Neural cell (in vitro differentiated cells): ENCODE results near the gene FBLN2. TPM values are rescaled to one million over a fixed set of nuclear protein-coding genes. Genes with fewer than 3 reads are reported as not detected.

ENCODE experiments used
- H2AFZ ChIP-seq: fragments of 200-600, 300-800 bp; sonication (generic), shearing (Covaris generic); 2 replicates; pipeline ENCODE4 v1.6.0; 2014; ENCODE audit warnings: low read depth, mild to moderate bottlenecking, antibody characterized with exemption, low read length, moderate library complexity
- H3F3A ChIP-seq: fragments of 200-600 bp; shearing (Covaris generic); 2 replicates; pipeline ENCODE4 v1.6.1; 2016; ENCODE audit warnings: mild to moderate bottlenecking, moderate library complexity, mixed read lengths, antibody characterized with exemption, low read length; ENCODE audit not compliant: insufficient read depth, poor library complexity, severe bottlenecking
- H3K27ac ChIP-seq: fragments of 200-600, 300-800 bp; sonication (generic), shearing (Covaris generic); 2 replicates; pipeline ENCODE4 v1.5.1; 2014; ENCODE audit warnings: mild to moderate bottlenecking, low read length, moderate library complexity
- H3K27me3 ChIP-seq: fragments of 300-800, 200-600 bp; sonication (generic), shearing (Covaris generic); 2 replicates; pipeline ENCODE4 v1.6.0; 2014; ENCODE audit warnings: mild to moderate bottlenecking, low read depth, low read length, moderate library complexity; ENCODE audit not compliant: insufficient read depth
- H3K36me3 ChIP-seq: fragments of 300-800, 200-600 bp; sonication (generic), shearing (Covaris generic); 2 replicates; pipeline ENCODE4 v1.5.1; 2014; ENCODE audit warnings: mild to moderate bottlenecking, antibody characterized with exemption, low read length, moderate library complexity; ENCODE audit not compliant: insufficient read depth
- H3K4me2 ChIP-seq: fragments of 300-800, 200-600 bp; sonication (generic), shearing (Covaris generic); 2 replicates; pipeline ENCODE4 v1.6.0; 2014; ENCODE audit warnings: mild to moderate bottlenecking, low read length
- H3K4me3 ChIP-seq: fragments of 300-800, 200-600 bp; sonication (generic), shearing (Covaris generic); 2 replicates; pipeline ENCODE4 v1.5.1; 2014; ENCODE audit warnings: mild to moderate bottlenecking, low read length, moderate library complexity
- H3K79me2 ChIP-seq: fragments of 200-600 bp; shearing (Covaris generic); replicated peaks from 2 replicates; pipeline ENCODE4 v1.6.0; 2014; ENCODE audit warnings: mild to moderate bottlenecking, low read length, moderate library complexity; ENCODE audit not compliant: insufficient read depth
- H3K9ac ChIP-seq: fragments of 300-800, 200-600 bp; sonication (generic), shearing (Covaris generic); 2 replicates; pipeline ENCODE4 v1.6.1; 2016; ENCODE audit warnings: mild to moderate bottlenecking, low read length, mixed read lengths
- H3K9me2 ChIP-seq: fragments of 200-600 bp; shearing (Covaris generic); 2 replicates; pipeline ENCODE4 v1.6.1; 2016; ENCODE audit warnings: mild to moderate bottlenecking, low read length, mixed read lengths; ENCODE audit not compliant: insufficient read depth
- H3K9me3 ChIP-seq: fragments of 200-600, 300-800 bp; sonication (generic), shearing (Covaris generic); 2 replicates; pipeline ENCODE4 v1.6.1; 2016; ENCODE audit warnings: mild to moderate bottlenecking, mixed run types, low read length, moderate library complexity, mixed read lengths
- H4K20me1 ChIP-seq: fragments of 200-600 bp; shearing (Covaris generic); 2 replicates; pipeline ENCODE4 v1.6.1; 2016; ENCODE audit warnings: mild to moderate bottlenecking, mixed run types; ENCODE audit not compliant: insufficient read depth
- EP300 ChIP-seq: fragments of 450-650 bp; conservative IDR thresholded peaks from 2 replicates; pipeline ENCODE4 v1.6.1; 2014; ENCODE audit warnings: antibody characterized with exemption, mild to moderate bottlenecking, moderate library complexity; ENCODE audit not compliant: poor library complexity, severe bottlenecking
- EZH2 ChIP-seq: fragments of 200-600, 300-800 bp; shearing (Covaris generic), sonication (generic); IDR thresholded peaks from 2 replicates; pipeline ENCODE4 v1.6.1; 2014; ENCODE audit warnings: antibody characterized with exemption, low read length, borderline replicate concordance, mild to moderate bottlenecking; ENCODE audit not compliant: insufficient read depth, poor library complexity, severe bottlenecking
- MXI1 ChIP-seq: fragments of 450-650 bp; conservative IDR thresholded peaks from 2 replicates; pipeline ENCODE4 v1.6.1; 2014; ENCODE audit warnings: antibody characterized with exemption, mild to moderate bottlenecking; ENCODE audit not compliant: poor library complexity, severe bottlenecking
- POLR2AphosphoS5 ChIP-seq: IDR thresholded peaks from 2 replicates; pipeline ENCODE4 v1.6.1; 2012
- RAD21 ChIP-seq: fragments of 450-650 bp; conservative IDR thresholded peaks from 2 replicates; pipeline ENCODE4 v1.6.1; 2014; ENCODE audit warnings: antibody characterized with exemption, mild to moderate bottlenecking, moderate library complexity
- SMC3 ChIP-seq: fragments of 450-650 bp; conservative IDR thresholded peaks from 2 replicates; pipeline ENCODE4 v1.6.1; 2014; ENCODE audit warnings: antibody characterized with exemption, mild to moderate bottlenecking, moderate library complexity; ENCODE audit not compliant: poor library complexity
- TAF1 ChIP-seq: IDR thresholded peaks from 2 replicates; pipeline ENCODE4 v1.6.1; 2012; ENCODE audit warnings: low read depth
- polyA plus RNA-seq: library from polyadenylated mRNA; depleted of rRNA; stranded (reverse); fragments of >200 nt; gene quantifications from 2 replicates; pipeline ENCODE4 v1.2.3, GENCODE V29; 2014
- TF ChIP-seq, protein P1 (sequence below): IDR thresholded peaks from 2 replicates; pipeline ENCODE4 v1.6.1; 2012; ENCODE audit warnings: borderline replicate concordance
- TF ChIP-seq, protein P2 (sequence below): fragments of 450-650 bp; IDR thresholded peaks from 2 replicates; pipeline ENCODE4 v1.5.1; 2014; ENCODE audit warnings: antibody characterized with exemption, mild to moderate bottlenecking, moderate library complexity; ENCODE audit not compliant: poor library complexity, severe bottlenecking

The FBLN2 gene
- polyA plus RNA-seq, 1 donor from 2014 or later = 0.37 TPM

DNA sequence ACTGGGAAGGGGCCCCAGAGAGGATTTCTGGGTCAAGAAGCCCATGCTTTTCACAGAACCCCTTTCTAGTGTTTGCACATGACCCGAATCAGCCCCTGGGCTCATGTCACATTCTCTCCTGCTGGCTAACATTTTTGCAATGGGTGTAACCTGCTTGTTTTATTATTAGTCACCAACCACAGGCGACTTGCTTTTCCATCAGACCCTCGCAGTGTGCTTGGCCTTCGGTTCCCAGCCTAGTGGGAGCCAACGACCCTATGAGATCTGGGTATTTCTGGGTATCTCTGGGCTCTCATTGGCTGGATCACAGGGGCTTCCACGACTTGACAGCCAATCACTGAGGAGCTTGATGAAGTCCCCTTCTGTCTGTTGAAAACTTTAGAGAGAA lies 11.0 kb upstream of the FBLN2 start:
- Histone ChIP-seq H3K27me3 (no peaks in the 10 kb centered on the region), H3K9me2 (no peaks in the 10 kb centered on the region), H3K4me2 (no peak overlapping the region), H2AFZ (no peak overlapping the region), H4K20me1 (no peaks in the 10 kb centered on the region), H3K4me3 (no peak overlapping the region), H3F3A (no peaks in the 10 kb centered on the region), H3K9ac (no peak overlapping the region), H3K36me3 (no peaks in the 10 kb centered on the region), H3K27ac (no peak overlapping the region), H3K9me3 (no peaks in the 10 kb centered on the region), H3K79me2 (no peaks in the 10 kb centered on the region)
- TF ChIP-seq SMC3 = no peak
- TF ChIP-seq, protein P1, sequence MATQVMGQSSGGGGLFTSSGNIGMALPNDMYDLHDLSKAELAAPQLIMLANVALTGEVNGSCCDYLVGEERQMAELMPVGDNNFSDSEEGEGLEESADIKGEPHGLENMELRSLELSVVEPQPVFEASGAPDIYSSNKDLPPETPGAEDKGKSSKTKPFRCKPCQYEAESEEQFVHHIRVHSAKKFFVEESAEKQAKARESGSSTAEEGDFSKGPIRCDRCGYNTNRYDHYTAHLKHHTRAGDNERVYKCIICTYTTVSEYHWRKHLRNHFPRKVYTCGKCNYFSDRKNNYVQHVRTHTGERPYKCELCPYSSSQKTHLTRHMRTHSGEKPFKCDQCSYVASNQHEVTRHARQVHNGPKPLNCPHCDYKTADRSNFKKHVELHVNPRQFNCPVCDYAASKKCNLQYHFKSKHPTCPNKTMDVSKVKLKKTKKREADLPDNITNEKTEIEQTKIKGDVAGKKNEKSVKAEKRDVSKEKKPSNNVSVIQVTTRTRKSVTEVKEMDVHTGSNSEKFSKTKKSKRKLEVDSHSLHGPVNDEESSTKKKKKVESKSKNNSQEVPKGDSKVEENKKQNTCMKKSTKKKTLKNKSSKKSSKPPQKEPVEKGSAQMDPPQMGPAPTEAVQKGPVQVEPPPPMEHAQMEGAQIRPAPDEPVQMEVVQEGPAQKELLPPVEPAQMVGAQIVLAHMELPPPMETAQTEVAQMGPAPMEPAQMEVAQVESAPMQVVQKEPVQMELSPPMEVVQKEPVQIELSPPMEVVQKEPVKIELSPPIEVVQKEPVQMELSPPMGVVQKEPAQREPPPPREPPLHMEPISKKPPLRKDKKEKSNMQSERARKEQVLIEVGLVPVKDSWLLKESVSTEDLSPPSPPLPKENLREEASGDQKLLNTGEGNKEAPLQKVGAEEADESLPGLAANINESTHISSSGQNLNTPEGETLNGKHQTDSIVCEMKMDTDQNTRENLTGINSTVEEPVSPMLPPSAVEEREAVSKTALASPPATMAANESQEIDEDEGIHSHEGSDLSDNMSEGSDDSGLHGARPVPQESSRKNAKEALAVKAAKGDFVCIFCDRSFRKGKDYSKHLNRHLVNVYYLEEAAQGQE = no peak
- TF ChIP-seq, protein P2, sequence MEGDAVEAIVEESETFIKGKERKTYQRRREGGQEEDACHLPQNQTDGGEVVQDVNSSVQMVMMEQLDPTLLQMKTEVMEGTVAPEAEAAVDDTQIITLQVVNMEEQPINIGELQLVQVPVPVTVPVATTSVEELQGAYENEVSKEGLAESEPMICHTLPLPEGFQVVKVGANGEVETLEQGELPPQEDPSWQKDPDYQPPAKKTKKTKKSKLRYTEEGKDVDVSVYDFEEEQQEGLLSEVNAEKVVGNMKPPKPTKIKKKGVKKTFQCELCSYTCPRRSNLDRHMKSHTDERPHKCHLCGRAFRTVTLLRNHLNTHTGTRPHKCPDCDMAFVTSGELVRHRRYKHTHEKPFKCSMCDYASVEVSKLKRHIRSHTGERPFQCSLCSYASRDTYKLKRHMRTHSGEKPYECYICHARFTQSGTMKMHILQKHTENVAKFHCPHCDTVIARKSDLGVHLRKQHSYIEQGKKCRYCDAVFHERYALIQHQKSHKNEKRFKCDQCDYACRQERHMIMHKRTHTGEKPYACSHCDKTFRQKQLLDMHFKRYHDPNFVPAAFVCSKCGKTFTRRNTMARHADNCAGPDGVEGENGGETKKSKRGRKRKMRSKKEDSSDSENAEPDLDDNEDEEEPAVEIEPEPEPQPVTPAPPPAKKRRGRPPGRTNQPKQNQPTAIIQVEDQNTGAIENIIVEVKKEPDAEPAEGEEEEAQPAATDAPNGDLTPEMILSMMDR = no peak
- no peak for TF ChIP-seq RAD21
- no peak for TF ChIP-seq EZH2
- TF ChIP-seq EP300 = no peak
- no peak for TF ChIP-seq TAF1
- no peak for TF ChIP-seq MXI1
- no peak for TF ChIP-seq POLR2AphosphoS5

DNA sequence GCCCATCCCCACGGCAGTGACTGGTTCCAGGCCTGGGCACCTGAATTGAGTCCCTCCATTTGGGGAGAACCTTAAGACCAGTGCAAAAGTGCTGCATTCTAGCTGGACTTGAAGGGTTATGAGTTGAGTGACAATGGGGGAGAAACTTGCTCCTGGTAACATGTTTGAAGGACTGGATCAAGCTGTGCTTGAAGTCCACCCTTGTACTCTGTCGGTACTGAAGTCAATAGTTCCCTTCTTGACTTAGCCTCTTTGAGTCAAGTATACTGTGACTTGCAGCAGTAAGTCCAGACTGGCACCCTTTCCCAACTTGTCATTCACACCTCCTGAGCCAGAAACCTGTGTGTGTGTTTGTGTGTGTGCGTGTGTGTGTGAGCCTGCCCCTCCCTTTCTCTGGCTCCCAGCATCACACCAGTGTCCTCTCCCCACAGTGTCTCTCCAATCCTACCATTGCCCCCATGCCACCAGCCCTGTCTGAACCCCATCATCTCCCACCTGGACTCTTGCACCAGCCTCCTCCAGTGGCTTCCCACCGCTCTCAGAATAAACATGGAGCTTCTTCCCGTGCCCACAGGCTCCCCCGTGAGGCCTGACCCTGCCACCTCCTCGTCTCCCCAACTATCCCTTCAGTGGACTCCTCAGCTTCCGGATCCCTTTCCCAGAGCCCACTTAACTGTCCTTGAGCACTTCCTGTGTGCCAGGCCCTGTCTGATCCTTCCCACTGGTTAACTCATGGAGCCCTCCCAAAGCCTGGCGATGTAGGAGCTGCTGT lies 10.2 kb upstream of the FBLN2 start:
- Histone ChIP-seq H3F3A (no peaks in the 10 kb centered on the region), H4K20me1 (no peaks in the 10 kb centered on the region), H3K9me2 (no peaks in the 10 kb centered on the region), H3K27me3 (no peaks in the 10 kb centered on the region), H3K79me2 (no peaks in the 10 kb centered on the region), H3K4me3 (no peak overlapping the region), H3K36me3 (no peaks in the 10 kb centered on the region), H2AFZ (no peak overlapping the region), H3K4me2 (no peak overlapping the region), H3K9me3 (no peaks in the 10 kb centered on the region), H3K9ac (no peak overlapping the region), H3K27ac (no peak overlapping the region)
- TF ChIP-seq SMC3 (no peak), POLR2AphosphoS5 (no peak), EP300 (no peak), RAD21 (no peak), EZH2 (no peak), MXI1 (no peak), TAF1 (no peak)
- TF ChIP-seq, protein P2 = no peak
- TF ChIP-seq, protein P1 = no peak
